Suprapubic skin (tissue), 4 donors: Measurements from ENCODE around the gene CIITA.

Source experiments
- POLR2A ChIP-seq, 2 donors: fragments of 450-650 bp; IDR thresholded peaks; one replicate each; pipeline ENCODE4 v1.6.1; 2017; ENCODE audit warnings: antibody characterized with exemption in 2 of 2, mild to moderate bottlenecking in 2 of 2, moderate library complexity in 2 of 2
- POLR2AphosphoS5 ChIP-seq, 3 donors: sonication (generic); formaldehyde crosslinking; IDR thresholded peaks; one replicate each; pipeline ENCODE4 v1.6.1; 2017; ENCODE audit warnings: antibody characterized with exemption in 3 of 3
- TF ChIP-seq, protein P1 (sequence below), 2 donors: fragments of 200-600 bp in 1 of 2; fragments of 450-650 bp in 1 of 2; sonication (generic) in 1 of 2; IDR thresholded peaks; one replicate each; pipeline ENCODE4 v1.5.1; 2016 to 2019; ENCODE audit warnings: antibody characterized with exemption in 2 of 2, mild to moderate bottlenecking in 1 of 2, moderate library complexity in 1 of 2

DNA sequence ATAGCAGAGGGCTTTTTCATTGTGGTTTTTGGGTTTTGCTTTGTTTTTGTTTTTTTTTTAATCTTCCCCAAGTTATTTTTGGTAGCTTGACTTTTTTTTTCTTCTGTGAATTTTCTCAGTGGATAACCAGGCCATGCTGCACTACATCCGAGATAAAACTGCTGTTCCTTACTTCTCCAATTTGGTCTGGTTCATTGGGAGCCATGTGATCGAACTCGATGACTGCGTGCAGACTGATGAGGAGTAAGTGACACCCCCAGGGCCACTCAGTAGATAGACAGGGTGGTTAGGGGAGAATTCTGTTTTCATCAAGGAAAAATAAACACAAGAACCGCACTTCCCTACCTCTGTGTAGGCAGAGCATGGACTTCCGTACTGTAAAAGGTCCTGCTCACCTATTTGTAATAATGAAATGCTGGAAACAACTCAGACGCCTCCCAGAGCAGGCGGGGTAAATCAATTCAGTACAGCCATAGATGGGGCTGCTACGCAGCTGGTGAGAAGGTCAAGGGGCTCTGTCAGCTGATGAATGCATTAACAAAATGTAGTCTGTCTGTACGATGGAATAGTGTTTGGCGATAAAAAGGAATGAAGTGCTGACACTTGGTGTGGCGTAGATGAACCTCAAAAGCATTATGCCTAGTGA lies 95.9 kb downstream of the CIITA start:
- TF ChIP-seq, protein P1, sequence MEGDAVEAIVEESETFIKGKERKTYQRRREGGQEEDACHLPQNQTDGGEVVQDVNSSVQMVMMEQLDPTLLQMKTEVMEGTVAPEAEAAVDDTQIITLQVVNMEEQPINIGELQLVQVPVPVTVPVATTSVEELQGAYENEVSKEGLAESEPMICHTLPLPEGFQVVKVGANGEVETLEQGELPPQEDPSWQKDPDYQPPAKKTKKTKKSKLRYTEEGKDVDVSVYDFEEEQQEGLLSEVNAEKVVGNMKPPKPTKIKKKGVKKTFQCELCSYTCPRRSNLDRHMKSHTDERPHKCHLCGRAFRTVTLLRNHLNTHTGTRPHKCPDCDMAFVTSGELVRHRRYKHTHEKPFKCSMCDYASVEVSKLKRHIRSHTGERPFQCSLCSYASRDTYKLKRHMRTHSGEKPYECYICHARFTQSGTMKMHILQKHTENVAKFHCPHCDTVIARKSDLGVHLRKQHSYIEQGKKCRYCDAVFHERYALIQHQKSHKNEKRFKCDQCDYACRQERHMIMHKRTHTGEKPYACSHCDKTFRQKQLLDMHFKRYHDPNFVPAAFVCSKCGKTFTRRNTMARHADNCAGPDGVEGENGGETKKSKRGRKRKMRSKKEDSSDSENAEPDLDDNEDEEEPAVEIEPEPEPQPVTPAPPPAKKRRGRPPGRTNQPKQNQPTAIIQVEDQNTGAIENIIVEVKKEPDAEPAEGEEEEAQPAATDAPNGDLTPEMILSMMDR (IDR thresholded peaks at IDR 0.05): no peak
- TF ChIP-seq POLR2AphosphoS5 (IDR thresholded peaks at IDR 0.05) (no peak), POLR2A (IDR thresholded peaks at IDR 0.05) (no peak)
